OCI-LY3 (cell line): ENCODE measurements around the gene PCGF2.

Experiments used
- EZH2phosphoT487 ChIP-seq: fragments of 200-600 bp; shearing (Covaris generic); IDR thresholded peaks from 2 replicates; pipeline ENCODE4 v1.6.1; 2018; ENCODE audit warnings: antibody characterized with exemption, mixed run types, low read depth
- TF ChIP-seq, protein P1 (sequence below): fragments of 200-600, 300-600 bp; sonication (generic); IDR thresholded peaks from 2 replicates; pipeline ENCODE4 v1.5.1; 2014; ENCODE audit warnings: antibody characterized with exemption, low read length, low read depth

DNA sequence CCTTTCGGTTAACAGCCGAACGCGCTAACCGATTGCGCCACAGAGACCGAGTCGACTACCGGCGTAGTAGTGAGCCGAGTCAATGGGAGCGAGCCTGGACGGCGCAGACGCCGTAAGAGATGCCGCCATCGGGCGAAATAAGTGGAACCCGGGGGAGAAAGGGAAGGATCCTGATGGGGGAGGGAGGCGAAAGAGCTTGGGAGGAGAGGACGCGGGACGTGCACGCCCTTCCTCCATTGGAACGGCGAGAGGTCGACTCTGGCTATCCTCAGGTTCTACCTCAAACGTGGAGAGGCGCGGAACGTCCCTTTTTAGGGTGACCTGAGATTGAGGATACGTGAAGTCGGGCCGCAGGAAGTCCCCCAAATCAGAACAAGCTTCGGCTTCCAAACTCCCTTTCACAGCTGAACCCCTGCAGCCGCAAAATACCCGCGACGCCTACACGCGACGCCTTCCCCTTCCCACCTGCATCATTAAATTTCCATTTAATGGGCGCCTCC lies 3.7 kb upstream of the PCGF2 start:
- TF ChIP-seq, protein P1, sequence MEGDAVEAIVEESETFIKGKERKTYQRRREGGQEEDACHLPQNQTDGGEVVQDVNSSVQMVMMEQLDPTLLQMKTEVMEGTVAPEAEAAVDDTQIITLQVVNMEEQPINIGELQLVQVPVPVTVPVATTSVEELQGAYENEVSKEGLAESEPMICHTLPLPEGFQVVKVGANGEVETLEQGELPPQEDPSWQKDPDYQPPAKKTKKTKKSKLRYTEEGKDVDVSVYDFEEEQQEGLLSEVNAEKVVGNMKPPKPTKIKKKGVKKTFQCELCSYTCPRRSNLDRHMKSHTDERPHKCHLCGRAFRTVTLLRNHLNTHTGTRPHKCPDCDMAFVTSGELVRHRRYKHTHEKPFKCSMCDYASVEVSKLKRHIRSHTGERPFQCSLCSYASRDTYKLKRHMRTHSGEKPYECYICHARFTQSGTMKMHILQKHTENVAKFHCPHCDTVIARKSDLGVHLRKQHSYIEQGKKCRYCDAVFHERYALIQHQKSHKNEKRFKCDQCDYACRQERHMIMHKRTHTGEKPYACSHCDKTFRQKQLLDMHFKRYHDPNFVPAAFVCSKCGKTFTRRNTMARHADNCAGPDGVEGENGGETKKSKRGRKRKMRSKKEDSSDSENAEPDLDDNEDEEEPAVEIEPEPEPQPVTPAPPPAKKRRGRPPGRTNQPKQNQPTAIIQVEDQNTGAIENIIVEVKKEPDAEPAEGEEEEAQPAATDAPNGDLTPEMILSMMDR: no peak
- TF ChIP-seq EZH2phosphoT487: no peak
